Keratinocyte (primary cell): ENCODE measurements around the gene ITPR1.

ENCODE experiments used
- EZH2 ChIP-seq: IDR thresholded peaks from one replicate; pipeline ENCODE4 v1.6.1; 2012; ENCODE audit warnings: inconsistent platforms, mild to moderate bottlenecking, low read length, moderate library complexity
- TF ChIP-seq, protein P1 (sequence below), 3 experiments: IDR thresholded peaks in 1 of 3; conservative IDR thresholded peaks in 1 of 3; optimal IDR thresholded peaks in 1 of 3; 2 replicates in 2 of 3; 3 replicates in 1 of 3; pipeline versions ENCODE3 to v1.5.1; 2011; ENCODE audit warnings: low read length in 3 of 3, mild to moderate bottlenecking in 3 of 3, moderate library complexity in 2 of 3, control low read depth in 1 of 3, inconsistent platforms in 1 of 3; ENCODE audit not compliant: insufficient read depth in 2 of 3; ENCODE audit errors: extremely low read depth in 1 of 3

DNA sequence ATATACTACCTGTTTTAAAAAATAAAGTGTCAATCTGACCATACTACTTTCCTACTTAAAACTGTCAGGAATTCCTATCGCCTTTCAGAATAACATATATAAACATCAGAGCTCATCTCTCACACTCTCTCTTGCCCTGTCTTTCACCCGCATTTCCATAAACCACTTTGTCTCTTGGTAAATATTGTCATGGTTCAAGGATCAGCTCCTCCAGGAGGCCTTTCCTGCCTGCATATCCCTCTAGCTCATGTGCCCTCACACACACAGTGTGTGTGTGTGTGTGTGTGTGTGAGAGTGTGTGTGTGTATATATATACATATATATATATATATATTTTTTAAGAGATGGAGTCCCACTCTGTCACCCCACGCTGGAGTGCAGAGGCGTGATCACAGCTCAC is 32.8 kb upstream of the ITPR1 start:
- TF ChIP-seq, protein P1, sequence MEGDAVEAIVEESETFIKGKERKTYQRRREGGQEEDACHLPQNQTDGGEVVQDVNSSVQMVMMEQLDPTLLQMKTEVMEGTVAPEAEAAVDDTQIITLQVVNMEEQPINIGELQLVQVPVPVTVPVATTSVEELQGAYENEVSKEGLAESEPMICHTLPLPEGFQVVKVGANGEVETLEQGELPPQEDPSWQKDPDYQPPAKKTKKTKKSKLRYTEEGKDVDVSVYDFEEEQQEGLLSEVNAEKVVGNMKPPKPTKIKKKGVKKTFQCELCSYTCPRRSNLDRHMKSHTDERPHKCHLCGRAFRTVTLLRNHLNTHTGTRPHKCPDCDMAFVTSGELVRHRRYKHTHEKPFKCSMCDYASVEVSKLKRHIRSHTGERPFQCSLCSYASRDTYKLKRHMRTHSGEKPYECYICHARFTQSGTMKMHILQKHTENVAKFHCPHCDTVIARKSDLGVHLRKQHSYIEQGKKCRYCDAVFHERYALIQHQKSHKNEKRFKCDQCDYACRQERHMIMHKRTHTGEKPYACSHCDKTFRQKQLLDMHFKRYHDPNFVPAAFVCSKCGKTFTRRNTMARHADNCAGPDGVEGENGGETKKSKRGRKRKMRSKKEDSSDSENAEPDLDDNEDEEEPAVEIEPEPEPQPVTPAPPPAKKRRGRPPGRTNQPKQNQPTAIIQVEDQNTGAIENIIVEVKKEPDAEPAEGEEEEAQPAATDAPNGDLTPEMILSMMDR (optimal IDR thresholded peaks at IDR 0.05 in 1 of 3, IDR thresholded peaks at IDR 0.05 in 1 of 3, conservative IDR thresholded peaks at IDR 0.05 in 1 of 3; ENCODE audit: extremely low read depth in 1 of 3, insufficient read depth in 2 of 3, low read length in 3 of 3): no peak
- TF ChIP-seq EZH2: no peak
